ENCODE results near the gene NCAPG2. TPM values are rescaled to one million over a fixed set of nuclear protein-coding genes. Genes with fewer than 3 reads are reported as not detected.

The NCAPG2 gene
- total and polyA plus RNA-seq, 2 experiments from 2014 or later: 38.7 to 91.2 TPM

DNA sequence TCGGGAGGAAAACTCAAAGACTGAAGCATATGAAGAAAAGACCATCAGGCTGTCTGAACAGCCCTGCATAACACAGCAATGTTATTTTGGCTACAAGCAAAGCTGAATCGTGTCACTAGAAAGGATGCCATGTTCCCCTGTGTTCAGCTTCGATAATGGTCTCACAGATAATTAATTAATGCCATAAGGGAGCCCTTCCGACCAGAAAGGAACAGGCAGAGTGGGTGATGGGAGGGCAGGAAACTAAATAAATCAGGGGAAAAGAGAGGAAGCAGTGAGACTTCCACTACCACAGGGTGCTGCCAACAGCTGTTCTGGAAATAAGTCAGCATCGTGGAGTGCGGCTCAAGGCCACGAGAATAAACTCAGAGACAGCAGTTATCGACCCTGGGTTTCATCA is 120.2 kb downstream of the NCAPG2 start (continued):
- TF ChIP-seq, protein P1, sequence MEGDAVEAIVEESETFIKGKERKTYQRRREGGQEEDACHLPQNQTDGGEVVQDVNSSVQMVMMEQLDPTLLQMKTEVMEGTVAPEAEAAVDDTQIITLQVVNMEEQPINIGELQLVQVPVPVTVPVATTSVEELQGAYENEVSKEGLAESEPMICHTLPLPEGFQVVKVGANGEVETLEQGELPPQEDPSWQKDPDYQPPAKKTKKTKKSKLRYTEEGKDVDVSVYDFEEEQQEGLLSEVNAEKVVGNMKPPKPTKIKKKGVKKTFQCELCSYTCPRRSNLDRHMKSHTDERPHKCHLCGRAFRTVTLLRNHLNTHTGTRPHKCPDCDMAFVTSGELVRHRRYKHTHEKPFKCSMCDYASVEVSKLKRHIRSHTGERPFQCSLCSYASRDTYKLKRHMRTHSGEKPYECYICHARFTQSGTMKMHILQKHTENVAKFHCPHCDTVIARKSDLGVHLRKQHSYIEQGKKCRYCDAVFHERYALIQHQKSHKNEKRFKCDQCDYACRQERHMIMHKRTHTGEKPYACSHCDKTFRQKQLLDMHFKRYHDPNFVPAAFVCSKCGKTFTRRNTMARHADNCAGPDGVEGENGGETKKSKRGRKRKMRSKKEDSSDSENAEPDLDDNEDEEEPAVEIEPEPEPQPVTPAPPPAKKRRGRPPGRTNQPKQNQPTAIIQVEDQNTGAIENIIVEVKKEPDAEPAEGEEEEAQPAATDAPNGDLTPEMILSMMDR (conservative IDR thresholded peaks at IDR 0.05; ENCODE audit: low read depth in 2 of 2): no peak
- no peak for TF ChIP-seq ZNF114 (CRISPR knock-in tag; IDR thresholded peaks at IDR 0.05)
- no peak for TF ChIP-seq POLR2AphosphoS5 (IDR thresholded peaks at IDR 0.05; ENCODE audit: low read depth)

DNA sequence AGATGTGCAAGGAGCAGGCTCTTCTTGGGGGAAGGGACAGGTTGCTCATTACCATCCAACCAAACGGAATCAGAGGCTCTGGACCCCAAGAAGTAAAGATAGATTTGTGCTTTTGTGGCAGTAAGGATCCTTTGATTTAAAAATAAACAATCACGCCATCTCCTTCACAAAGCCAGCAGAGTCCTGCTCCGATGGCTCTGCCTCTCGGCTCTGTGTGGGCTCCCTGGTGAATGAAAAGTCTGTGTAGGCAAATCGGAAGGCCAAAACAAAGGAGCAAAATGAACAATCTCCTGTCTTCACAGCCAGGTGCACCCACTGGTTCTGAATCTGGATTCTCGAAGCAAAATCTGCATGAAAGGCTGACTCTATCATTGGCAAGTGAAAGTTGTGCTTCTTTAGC is 120.8 kb downstream of the NCAPG2 start:
- Histone ChIP-seq H3K4me1 (ENCODE audit: insufficient read depth) (peaks cover 5% of the 10 kb centered on the region; the same call in 1 of the 2 replicates), H3K4me3 (no peak overlapping the region), H3K27me3 (ENCODE audit: insufficient read depth) (peaks cover 33% of the 10 kb centered on the region), H3K4me2 (no peak overlapping the region), H2AFZ (no peak overlapping the region), H3K36me3 (ENCODE audit: insufficient read depth) (0 out of 2 replicates have a peak, but pooled peaks cover 4% of the 10 kb centered on the region), H3K27ac (ENCODE audit: low read depth) (no peak overlapping the region), H3K9me2 (ENCODE audit: insufficient read depth) (no peaks in the 10 kb centered on the region), H3F3A (replicated peaks; ENCODE audit: low read depth) (0 out of 2 replicates have a peak, but pooled peaks cover 7% of the 10 kb centered on the region), H3K79me2 (replicated peaks; ENCODE audit: insufficient read depth) (no peaks in the 10 kb centered on the region), H4K20me1 (replicated peaks; ENCODE audit: insufficient read depth) (no peaks in the 10 kb centered on the region; the same call in 1 of the 2 replicates)
- Mint-ChIP-seq H3K4me3 (no peak overlapping the region), H3K9me3 (peaks cover 42% of the 10 kb centered on the region), H3K27me3 (ENCODE audit: insufficient read depth, low read depth, poor library complexity) (peaks cover 16% of the 10 kb centered on the region), H3K27ac (no peak overlapping the region), H3K4me1 (peaks cover 11% of the 10 kb centered on the region), H3K36me3 (ENCODE audit: low read depth) (peaks cover 21% of the 10 kb centered on the region)
- no peak for DNase-seq (ENCODE audit: low spot score)
- no peak for ATAC-seq
- TF ChIP-seq ZNF114 (CRISPR knock-in tag; IDR thresholded peaks at IDR 0.05) (no peak), POLR2AphosphoS5 (IDR thresholded peaks at IDR 0.05; ENCODE audit: low read depth) (no peak)
- TF ChIP-seq, protein P2, sequence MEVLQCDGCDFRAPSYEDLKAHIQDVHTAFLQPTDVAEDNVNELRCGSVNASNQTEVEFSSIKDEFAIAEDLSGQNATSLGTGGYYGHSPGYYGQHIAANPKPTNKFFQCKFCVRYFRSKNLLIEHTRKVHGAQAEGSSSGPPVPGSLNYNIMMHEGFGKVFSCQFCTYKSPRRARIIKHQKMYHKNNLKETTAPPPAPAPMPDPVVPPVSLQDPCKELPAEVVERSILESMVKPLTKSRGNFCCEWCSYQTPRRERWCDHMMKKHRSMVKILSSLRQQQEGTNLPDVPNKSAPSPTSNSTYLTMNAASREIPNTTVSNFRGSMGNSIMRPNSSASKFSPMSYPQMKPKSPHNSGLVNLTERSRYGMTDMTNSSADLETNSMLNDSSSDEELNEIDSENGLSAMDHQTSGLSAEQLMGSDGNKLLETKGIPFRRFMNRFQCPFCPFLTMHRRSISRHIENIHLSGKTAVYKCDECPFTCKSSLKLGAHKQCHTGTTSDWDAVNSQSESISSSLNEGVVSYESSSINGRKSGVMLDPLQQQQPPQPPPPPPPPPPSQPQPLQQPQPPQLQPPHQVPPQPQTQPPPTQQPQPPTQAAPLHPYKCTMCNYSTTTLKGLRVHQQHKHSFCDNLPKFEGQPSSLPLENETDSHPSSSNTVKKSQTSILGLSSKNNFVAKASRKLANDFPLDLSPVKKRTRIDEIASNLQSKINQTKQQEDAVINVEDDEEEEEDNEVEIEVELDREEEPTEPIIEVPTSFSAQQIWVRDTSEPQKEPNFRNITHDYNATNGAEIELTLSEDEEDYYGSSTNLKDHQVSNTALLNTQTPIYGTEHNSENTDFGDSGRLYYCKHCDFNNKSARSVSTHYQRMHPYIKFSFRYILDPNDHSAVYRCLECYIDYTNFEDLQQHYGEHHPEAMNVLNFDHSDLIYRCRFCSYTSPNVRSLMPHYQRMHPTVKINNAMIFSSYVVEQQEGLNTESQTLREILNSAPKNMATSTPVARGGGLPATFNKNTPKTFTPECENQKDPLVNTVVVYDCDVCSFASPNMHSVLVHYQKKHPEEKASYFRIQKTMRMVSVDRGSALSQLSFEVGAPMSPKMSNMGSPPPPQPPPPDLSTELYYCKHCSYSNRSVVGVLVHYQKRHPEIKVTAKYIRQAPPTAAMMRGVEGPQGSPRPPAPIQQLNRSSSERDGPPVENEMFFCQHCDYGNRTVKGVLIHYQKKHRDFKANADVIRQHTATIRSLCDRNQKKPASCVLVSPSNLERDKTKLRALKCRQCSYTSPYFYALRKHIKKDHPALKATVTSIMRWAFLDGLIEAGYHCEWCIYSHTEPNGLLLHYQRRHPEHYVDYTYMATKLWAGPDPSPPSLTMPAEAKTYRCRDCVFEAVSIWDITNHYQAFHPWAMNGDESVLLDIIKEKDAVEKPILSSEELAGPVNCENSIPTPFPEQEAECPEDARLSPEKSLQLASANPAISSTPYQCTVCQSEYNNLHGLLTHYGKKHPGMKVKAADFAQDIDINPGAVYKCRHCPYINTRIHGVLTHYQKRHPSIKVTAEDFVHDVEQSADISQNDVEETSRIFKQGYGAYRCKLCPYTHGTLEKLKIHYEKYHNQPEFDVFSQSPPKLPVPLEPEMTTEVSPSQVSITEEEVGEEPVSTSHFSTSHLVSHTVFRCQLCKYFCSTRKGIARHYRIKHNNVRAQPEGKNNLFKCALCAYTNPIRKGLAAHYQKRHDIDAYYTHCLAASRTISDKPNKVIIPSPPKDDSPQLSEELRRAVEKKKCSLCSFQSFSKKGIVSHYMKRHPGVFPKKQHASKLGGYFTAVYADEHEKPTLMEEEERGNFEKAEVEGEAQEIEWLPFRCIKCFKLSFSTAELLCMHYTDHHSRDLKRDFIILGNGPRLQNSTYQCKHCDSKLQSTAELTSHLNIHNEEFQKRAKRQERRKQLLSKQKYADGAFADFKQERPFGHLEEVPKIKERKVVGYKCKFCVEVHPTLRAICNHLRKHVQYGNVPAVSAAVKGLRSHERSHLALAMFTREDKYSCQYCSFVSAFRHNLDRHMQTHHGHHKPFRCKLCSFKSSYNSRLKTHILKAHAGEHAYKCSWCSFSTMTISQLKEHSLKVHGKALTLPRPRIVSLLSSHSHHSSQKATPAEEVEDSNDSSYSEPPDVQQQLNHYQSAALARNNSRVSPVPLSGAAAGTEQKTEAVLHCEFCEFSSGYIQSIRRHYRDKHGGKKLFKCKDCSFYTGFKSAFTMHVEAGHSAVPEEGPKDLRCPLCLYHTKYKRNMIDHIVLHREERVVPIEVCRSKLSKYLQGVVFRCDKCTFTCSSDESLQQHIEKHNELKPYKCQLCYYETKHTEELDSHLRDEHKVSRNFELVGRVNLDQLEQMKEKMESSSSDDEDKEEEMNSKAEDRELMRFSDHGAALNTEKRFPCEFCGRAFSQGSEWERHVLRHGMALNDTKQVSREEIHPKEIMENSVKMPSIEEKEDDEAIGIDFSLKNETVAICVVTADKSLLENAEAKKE (CRISPR knock-in tag; IDR thresholded peaks at IDR 0.05): no peak

Data from GM23338 (cell line).